PC-3 (cell line): Measurements from ENCODE around the gene TOM1L2. TPM values are rescaled to one million over a fixed set of nuclear protein-coding genes. Genes with fewer than 3 reads are reported as not detected.

Experiments used
- ATAC-seq: fragments of 200-7000 bp; cut with Tn5 transposase; 2 replicates; pipeline ENCODE4 v1.9.1; 2020; ENCODE audit warnings: mild to moderate bottlenecking, moderate library complexity
- BruUV-seq: library from RNA; stranded (reverse); fragments of 400-500 nt; replicated peaks from 2 replicates; lab custom pipeline; 2021; lab: Mats Ljungman, UMichigan
- CTCF ChIA-PET: fragments of 300-600 bp; sonication (Branson Sonifier 250); formaldehyde crosslinking; loops from one replicate; lab custom pipeline; 2022; ENCODE audit warnings: antibody characterized with exemption; lab: Charles Lee
- POLR2A ChIA-PET: fragments of 300-600 bp; sonication (Branson Sonifier 250); formaldehyde crosslinking; loops from one replicate; lab custom pipeline; 2022; ENCODE audit warnings: antibody characterized with exemption; ENCODE audit not compliant: unreplicated experiment; lab: Charles Lee
- DNase-seq: peaks from one replicate; pipeline ENCODE4 v3.0.0-alpha.2; 2015
- H2AFZ ChIP-seq: fragments of 300-600 bp; sonication (generic); 2 replicates; pipeline ENCODE4 v1.6.0; 2016; ENCODE audit warnings: antibody characterized with exemption, low read length
- H3F3A ChIP-seq: fragments of 300-600 bp; sonication (generic); one replicate; pipeline ENCODE4 v1.6.0; 2017; ENCODE audit warnings: antibody characterized with exemption, low read length, control low read depth, mild to moderate bottlenecking; ENCODE audit not compliant: unreplicated experiment
- H3K27ac ChIP-seq: fragments of 300-600 bp; sonication (generic); 2 replicates; pipeline ENCODE4 v1.5.1; 2016; ENCODE audit warnings: mild to moderate bottlenecking, low read length
- H3K27me3 ChIP-seq: fragments of 300-600 bp; sonication (generic); 2 replicates; pipeline ENCODE4 v1.6.1; 2016; ENCODE audit warnings: low read length, mixed read lengths
- H3K36me3 ChIP-seq: fragments of 300-600 bp; sonication (generic); 2 replicates; pipeline ENCODE4 v1.6.1; 2016; ENCODE audit warnings: low read depth, mixed run types, low read length, mixed read lengths
- H3K4me1 ChIP-seq: fragments of 300-600 bp; sonication (generic); 2 replicates; pipeline ENCODE4 v1.5.1; 2016; ENCODE audit warnings: low read length; ENCODE audit not compliant: insufficient read depth
- H3K4me2 ChIP-seq: fragments of 300-600 bp; sonication (generic); 2 replicates; pipeline ENCODE4 v1.6.0; 2016; ENCODE audit warnings: low read length
- H3K4me3 ChIP-seq: fragments of 300-600 bp; sonication (generic); 2 replicates; pipeline ENCODE4 v1.5.1; 2016; ENCODE audit warnings: mild to moderate bottlenecking, low read length, mixed read lengths
- H3K79me2 ChIP-seq: fragments of 300-600 bp; sonication (generic); 2 replicates; pipeline ENCODE4 v1.6.1; 2017; ENCODE audit warnings: low read length, mixed read lengths
- H3K9ac ChIP-seq: fragments of 300-600 bp; sonication (generic); 2 replicates; pipeline ENCODE4 v1.6.0; 2016; ENCODE audit warnings: mild to moderate bottlenecking, low read length
- H3K9me2 ChIP-seq: fragments of 300-600 bp; sonication (generic); replicated peaks from 2 replicates; pipeline ENCODE4 v1.6.1; 2016; ENCODE audit warnings: mixed run types, low read length, mixed read lengths
- H3K9me3 ChIP-seq: fragments of 300-600 bp; sonication (generic); 2 replicates; pipeline ENCODE4 v1.6.1; 2016; ENCODE audit warnings: low read length, mixed read lengths
- H4K20me1 ChIP-seq: fragments of 300-600 bp; sonication (generic); 2 replicates; pipeline ENCODE4 v1.6.1; 2016; ENCODE audit warnings: low read length, mixed read lengths
- EZH2 ChIP-seq: fragments of 300-600 bp; sonication (generic); IDR thresholded peaks from one replicate; pipeline ENCODE4 v1.6.1; 2017; ENCODE audit warnings: antibody characterized with exemption, mild to moderate bottlenecking, low read length; ENCODE audit not compliant: unreplicated experiment
- EZH2phosphoT487 ChIP-seq: fragments of 300-600 bp; sonication (generic); IDR thresholded peaks from 2 replicates; pipeline ENCODE4 v1.6.1; 2018; ENCODE audit warnings: mild to moderate bottlenecking, antibody characterized with exemption, low read length, borderline replicate concordance
- intact Hi-C: fragments of 100-400 bp; cut with micrococcal nuclease; formaldehyde crosslinking; loops from 2 replicates; pipeline ENCODE4 v1.9.0; 2023
- total RNA-seq: library from RNA; depleted of rRNA; stranded (reverse); fragments of >200 nt; gene quantifications from 2 replicates; pipeline ENCODE4 v1.2.3, GENCODE V29; 2014
- TF ChIP-seq, protein P1 (sequence below): fragments of 300-600 bp; sonication (generic); conservative IDR thresholded peaks from 2 replicates; pipeline ENCODE4 v1.5.1; 2017; ENCODE audit warnings: antibody characterized with exemption, low read depth, mild to moderate bottlenecking, low read length

Gene TOM1L2
- total RNA-seq, 1 experiment from 2014 or later: 53.3 TPM

DNA sequence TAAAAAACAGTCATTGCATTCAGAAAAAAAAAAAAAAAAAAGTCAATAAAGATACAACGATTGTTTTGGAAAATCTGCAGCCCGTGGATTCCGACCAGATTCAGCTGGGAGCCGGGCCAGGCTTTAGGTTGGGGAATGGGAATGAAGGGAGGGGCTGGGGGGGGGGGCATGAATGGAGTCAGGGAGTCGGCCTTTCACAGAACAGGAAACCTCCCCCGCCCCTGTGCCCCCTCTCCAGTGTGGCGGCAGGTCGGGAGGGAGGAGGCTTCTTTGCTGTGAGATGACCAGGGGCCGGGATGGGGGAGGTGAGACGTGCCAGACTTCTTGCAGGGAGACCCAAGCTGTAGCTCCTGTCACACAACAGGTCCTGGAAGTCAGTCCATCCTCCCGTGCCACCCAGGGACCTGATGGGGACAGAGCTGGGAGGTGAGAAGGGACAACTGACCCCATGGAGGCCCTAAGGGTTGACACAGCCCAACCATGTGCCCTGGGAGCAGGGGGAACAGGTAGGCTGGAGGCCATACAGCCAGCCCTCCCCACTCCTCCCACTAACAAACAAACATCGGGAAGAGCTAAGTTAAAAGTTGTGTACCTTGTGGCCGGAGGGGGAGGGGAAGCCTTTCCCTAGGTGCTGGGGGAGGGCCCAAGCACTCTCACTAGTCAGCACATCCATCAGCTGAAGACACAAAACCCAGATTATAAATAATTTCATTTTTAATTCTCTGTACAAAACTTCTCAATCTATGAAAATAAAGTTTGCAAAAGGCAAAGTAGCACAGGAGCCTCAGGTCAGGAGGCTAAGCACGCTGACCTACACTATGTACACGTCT is 160.6 kb downstream of the TOM1L2 start:
- DNase-seq (peak; percentile 43), ATAC-seq (peak; percentile 5; the same call in 1 of the 2 replicates)
- Histone ChIP-seq H2AFZ (no peak overlapping the region), H3K36me3 (peaks cover 50% of the 10 kb centered on the region), H3K4me3 (no peak overlapping the region), H3K4me1 (peaks cover 9% of the 10 kb centered on the region), H3K27me3 (no peaks in the 10 kb centered on the region), H3K9me3 (no peaks in the 10 kb centered on the region), H3F3A (peaks cover 7% of the 10 kb centered on the region), H3K27ac (no peak overlapping the region), H3K9ac (no peak overlapping the region), H4K20me1 (0 out of 2 replicates have a peak, but pooled peaks cover 6% of the 10 kb centered on the region), H3K79me2 (no peaks in the 10 kb centered on the region), H3K4me2 (no peak overlapping the region), H3K9me2 (no peaks in the 10 kb centered on the region)
- ChIA-PET CTCF (interaction anchor here (0.6 kb wide), 1 partner anchor 28 kb away, joined by 5 read pairs; no protein-coding TSS in a partner anchor), POLR2A (interaction anchor here (1.0 kb wide), 1 partner anchor 24 kb away, joined by 5 read pairs; no protein-coding TSS in a partner anchor)
- intact Hi-C loops: loop anchor here (2.0 kb wide), 1 partner anchor 49 kb away; no protein-coding TSS in a partner anchor
- no TSS peak for BruUV-seq
- TF ChIP-seq EZH2 (no peak), EZH2phosphoT487 (no peak)
- TF ChIP-seq, protein P1, sequence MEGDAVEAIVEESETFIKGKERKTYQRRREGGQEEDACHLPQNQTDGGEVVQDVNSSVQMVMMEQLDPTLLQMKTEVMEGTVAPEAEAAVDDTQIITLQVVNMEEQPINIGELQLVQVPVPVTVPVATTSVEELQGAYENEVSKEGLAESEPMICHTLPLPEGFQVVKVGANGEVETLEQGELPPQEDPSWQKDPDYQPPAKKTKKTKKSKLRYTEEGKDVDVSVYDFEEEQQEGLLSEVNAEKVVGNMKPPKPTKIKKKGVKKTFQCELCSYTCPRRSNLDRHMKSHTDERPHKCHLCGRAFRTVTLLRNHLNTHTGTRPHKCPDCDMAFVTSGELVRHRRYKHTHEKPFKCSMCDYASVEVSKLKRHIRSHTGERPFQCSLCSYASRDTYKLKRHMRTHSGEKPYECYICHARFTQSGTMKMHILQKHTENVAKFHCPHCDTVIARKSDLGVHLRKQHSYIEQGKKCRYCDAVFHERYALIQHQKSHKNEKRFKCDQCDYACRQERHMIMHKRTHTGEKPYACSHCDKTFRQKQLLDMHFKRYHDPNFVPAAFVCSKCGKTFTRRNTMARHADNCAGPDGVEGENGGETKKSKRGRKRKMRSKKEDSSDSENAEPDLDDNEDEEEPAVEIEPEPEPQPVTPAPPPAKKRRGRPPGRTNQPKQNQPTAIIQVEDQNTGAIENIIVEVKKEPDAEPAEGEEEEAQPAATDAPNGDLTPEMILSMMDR: no peak

DNA sequence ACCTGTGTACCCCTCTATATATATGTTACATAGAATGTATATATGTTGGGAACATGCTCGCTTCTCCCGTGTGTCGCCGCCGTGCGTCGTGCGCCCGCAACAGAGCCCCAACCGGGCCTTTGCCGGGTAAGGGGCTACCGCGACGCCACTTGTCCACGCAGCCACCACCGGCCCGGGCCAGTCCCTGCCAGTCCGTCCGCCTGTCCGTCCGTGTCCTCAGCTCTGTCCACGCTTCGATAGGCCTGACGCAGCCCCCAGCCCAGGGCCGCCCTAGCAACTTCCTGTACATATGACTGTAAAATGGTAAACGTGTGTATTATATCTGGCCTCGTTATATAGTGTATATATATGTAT is 161.3 kb downstream of the TOM1L2 start:
- peaks cover 9% of the 10 kb centered on the region for H3K4me1 ChIP-seq
- BruUV-seq: TSS peak; percentile 21
- intact Hi-C loops: no loop called here

More for the DNA sequence above, 161.3 kb downstream of the TOM1L2 start:
- H3K9me2 ChIP-seq: no peaks in the 10 kb centered on the region
- CTCF ChIA-PET: interaction anchor here (0.6 kb wide), 1 partner anchor 29 kb away, joined by 5 read pairs; no protein-coding TSS in a partner anchor
- 0 out of 2 replicates have a peak, but pooled peaks cover 6% of the 10 kb centered on the region for H4K20me1 ChIP-seq
- no peak overlapping the region for H3K27ac ChIP-seq
- POLR2A ChIA-PET: interaction anchor here (1.0 kb wide), 1 partner anchor 25 kb away, joined by 5 read pairs; no protein-coding TSS in a partner anchor
- H2AFZ ChIP-seq: no peak overlapping the region
- peaks cover 7% of the 10 kb centered on the region for H3F3A ChIP-seq
- ATAC-seq: no peak
- no peak overlapping the region for H3K9ac ChIP-seq
- no peak overlapping the region for H3K4me2 ChIP-seq
- TF ChIP-seq EZH2: no peak
- TF ChIP-seq, protein P1: no peak
- no peak for TF ChIP-seq EZH2phosphoT487
- H3K27me3 ChIP-seq: no peaks in the 10 kb centered on the region
- DNase-seq: no peak
- H3K9me3 ChIP-seq: no peaks in the 10 kb centered on the region
- H3K79me2 ChIP-seq: no peaks in the 10 kb centered on the region
- no peak overlapping the region for H3K4me3 ChIP-seq
- peaks cover 46% of the 10 kb centered on the region for H3K36me3 ChIP-seq
